Testis (tissue), 2 donors: ENCODE results near the gene LRMDA.

Experiments
- POLR2A ChIP-seq: fragments of 450-650 bp; IDR thresholded peaks from one replicate; pipeline ENCODE4 v1.6.1; 2017; ENCODE audit warnings: antibody characterized with exemption, mild to moderate bottlenecking, moderate library complexity
- TF ChIP-seq, protein P1 (sequence below), 3 experiments: fragments of 450-650 bp in 2 of 3; fragments of 200-600 bp in 1 of 3; sonication (generic) in 1 of 3; IDR thresholded peaks; one replicate each; pipeline ENCODE4 v1.5.1; 2016 to 2019; ENCODE audit warnings: antibody characterized with exemption in 3 of 3, mild to moderate bottlenecking in 2 of 3, moderate library complexity in 1 of 3

DNA sequence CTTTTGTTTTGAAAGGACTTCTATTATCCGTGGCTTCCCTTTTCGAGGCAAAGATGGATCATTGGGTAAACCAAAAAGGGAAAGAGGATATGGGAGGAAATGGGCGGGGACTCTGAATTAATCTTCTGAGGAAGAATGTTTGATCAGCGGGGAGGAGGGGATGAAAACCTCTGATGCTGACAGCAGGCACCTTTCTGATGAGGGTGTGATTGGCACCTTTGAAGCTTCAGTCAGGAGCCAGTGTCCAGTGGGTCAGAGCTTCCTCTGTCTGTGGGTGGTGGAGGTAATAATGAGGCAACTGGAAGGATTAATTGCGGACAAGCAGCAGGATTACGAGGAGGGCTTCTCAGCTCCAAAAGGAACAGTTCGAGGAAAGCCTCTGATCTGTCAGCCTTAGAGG, 877.6 kb downstream of the LRMDA start:
- TF ChIP-seq, protein P1, sequence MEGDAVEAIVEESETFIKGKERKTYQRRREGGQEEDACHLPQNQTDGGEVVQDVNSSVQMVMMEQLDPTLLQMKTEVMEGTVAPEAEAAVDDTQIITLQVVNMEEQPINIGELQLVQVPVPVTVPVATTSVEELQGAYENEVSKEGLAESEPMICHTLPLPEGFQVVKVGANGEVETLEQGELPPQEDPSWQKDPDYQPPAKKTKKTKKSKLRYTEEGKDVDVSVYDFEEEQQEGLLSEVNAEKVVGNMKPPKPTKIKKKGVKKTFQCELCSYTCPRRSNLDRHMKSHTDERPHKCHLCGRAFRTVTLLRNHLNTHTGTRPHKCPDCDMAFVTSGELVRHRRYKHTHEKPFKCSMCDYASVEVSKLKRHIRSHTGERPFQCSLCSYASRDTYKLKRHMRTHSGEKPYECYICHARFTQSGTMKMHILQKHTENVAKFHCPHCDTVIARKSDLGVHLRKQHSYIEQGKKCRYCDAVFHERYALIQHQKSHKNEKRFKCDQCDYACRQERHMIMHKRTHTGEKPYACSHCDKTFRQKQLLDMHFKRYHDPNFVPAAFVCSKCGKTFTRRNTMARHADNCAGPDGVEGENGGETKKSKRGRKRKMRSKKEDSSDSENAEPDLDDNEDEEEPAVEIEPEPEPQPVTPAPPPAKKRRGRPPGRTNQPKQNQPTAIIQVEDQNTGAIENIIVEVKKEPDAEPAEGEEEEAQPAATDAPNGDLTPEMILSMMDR (IDR thresholded peaks at IDR 0.05), result no peak
- no peak for TF ChIP-seq POLR2A
